HG03025 (cell line): ENCODE data around the gene HPS3.
"Not testable (repeated sequence)": the region's sequence is repeated elsewhere in the genome, so short reads cannot be mapped to it uniquely, and the experiment has no call there.

Source experiments
- ATAC-seq: cut with Tn5 transposase; IDR thresholded peaks from one replicate; pipeline ENCODE4 v1.9.1; 2021; ENCODE audit warnings: mild to moderate bottlenecking, moderate library complexity; ENCODE audit not compliant: unreplicated experiment, low FRiP score

HPS3 gene

GRCh38 chr3:149129326-149130205, at the start of gene HPS3:
Gene HPS3, plus strand, starts transcription at chr3:149129638. Its CDS starts 86 bp downstream, at chr3:149129724.
- peak; percentile 94 for ATAC-seq

DNA sequence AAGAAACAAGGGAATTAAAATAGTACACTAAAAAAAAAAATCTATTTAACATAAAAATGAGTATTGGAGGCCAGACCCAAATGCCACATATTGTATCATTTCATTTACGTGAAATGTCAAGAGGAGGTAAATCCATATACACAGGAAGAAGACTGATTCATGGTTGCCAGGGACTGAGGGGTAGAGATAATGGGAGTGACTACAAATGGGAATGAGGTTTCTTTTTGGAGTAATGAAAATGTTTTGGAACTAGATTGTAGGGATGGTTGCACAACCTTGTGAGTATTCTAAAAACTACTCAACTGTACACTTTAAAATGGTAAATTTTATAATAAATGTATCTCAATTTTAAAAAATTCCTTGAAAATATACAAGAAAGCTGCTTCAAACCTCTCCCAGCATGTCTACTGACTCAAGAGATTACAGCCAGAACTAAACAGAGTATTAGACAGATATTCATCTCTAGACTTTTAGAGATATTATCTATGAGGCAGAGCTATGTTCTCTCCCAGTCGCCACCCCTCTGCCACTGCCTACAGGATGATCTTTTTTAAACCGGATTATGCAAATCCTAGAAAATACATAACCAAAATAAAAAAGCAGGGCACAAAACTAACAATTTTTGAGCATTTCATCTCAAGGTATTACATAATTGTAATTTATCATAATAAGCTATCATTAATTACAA, 49.3 kb upstream of the HPS3 start:
- no peak for ATAC-seq

- ATAC-seq, result no peak
These were observed 48.7 kb upstream of the HPS3 start for GRCh38 chr3:149080699-149081091.

- no peak for ATAC-seq
These were observed 47.7 kb upstream of the HPS3 start for GRCh38 chr3:149081772-149082171.

DNA sequence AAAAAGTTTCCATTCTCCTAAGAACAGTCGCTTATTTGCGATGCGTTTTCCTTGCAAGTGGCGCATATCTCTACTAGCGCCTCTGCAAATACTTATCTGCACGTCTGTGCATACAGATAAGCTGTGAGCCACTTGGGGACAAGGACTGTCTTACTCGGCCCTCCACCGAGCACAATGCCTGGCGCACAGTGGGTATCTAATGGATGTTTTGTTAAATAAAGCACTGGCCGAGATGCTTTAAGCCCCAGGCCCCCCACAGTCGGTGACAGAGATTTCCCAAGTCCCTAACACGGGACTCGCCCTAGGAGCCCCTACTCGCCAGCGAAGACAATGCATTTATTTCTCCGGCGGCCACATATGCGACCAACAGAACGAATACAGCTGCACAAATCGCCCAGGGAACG, 43.6 kb upstream of the HPS3 start:
- ATAC-seq, result peak; percentile 30

DNA sequence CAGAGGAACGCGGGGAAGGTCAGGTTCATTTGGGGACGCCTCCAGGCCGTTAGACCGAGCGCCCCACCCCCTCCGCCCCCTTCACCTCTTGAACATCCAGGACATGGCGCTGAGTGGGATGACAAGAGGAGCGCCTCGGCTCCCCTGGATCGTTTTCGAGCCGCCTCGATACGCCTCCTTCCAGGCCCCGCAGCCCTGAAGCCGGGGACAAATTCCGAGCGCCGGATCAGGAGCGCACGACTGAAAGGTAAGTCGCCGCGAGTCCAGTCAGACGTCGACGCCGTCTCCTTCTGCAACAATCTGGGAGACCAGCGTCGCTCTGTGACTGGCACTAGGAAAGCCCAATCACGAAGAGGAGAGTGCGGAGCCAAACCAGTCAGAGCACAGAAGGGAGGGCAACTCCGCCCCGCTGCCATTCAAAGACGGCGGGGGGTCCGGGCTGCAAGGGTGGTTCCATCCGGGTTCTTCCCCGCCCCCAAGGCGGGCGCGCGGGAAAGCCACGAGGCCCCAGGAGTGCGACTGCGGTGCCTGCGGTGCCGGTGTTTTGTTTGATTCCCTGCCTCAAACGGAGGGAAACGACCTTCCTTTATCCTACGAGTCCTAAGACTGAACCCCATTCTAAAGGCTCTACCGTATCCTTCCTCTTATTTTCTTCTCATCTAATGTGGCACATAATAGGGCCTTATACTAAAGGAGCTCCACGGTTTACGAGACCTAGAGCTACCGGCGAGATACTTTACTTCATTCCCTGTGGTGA, 43.0 kb upstream of the HPS3 start, which contains the start of gene HLTF:
TSS of gene HLTF (minus strand) at position 302 of the 757 bp plus-strand sequence. CDS start at position 105, 197 bp downstream.
- ATAC-seq, result peak; percentile 99

GRCh38 chr3:149087208-149087607, 42.2 kb upstream of the HPS3 start:
- ATAC-seq, result no peak

DNA sequence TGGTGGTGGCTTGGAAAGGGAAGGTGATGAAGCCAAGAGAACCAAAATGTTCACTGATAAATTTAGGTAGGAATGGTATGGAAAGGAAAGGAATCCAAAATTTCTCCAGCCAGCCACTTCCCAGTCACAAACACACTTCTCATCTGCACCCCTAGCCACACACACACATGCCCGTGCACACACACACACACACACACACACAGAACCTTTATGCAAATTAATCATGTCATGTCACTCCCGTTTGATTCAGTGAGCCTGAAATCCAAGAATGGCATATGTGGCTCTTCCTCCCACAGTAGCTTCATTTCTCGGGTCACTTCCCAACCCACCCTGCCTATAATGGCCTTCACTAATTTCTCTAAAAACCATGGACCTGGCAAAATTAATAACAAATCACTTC, 40.0 kb upstream of the HPS3 start:
- ATAC-seq, result no peak

- no peak for ATAC-seq
These were observed 39.0 kb upstream of the HPS3 start for GRCh38 chr3:149090461-149090860.

DNA sequence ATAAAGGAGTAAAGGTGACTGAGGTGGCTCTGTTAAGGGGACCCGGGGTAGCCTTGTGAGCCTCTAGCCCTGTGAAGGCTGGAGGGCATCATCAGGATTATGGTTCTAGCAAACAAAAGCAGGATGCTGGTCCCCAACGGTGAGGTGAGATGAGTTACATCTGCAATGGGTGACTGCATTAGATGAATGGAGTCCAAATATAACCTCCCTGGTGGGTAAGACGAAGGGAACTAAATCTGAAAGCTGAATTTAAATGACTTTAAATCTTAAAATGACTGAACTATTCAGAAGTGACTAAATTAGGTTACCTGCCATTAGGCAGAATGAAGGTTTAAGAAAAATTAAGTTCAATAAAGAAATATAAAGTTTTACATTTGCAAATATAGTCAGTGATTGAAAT, 38.5 kb upstream of the HPS3 start:
- no peak for ATAC-seq

- ATAC-seq, result no peak
These were observed 37.5 kb upstream of the HPS3 start for GRCh38 chr3:149091983-149092382.

DNA sequence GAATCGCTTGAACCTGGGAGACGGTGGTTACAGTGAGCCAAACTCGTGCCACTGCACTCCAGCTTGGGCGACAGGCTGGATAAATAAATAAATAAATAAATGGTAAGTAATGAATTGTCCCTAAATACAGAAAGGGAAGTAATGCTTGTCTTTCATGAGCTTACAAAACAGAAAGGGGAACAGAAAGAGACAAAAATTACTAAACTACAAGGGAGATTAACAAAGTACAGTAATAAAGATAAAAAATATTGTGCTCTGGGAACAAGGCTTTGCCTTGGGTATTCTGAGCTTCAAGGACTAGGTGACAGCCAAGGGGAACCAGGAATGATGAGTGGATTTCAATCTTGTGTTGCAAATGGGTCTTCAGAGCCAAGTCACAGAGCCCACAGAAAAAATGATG, 34.0 kb upstream of the HPS3 start:
- ATAC-seq, result peak; percentile 93

GRCh38 chr3:149097987-149098386, 31.5 kb upstream of the HPS3 start:
- ATAC-seq, result not testable (repeated sequence)

GRCh38 chr3:149101154-149101553, 28.3 kb upstream of the HPS3 start:
- no peak for ATAC-seq

DNA sequence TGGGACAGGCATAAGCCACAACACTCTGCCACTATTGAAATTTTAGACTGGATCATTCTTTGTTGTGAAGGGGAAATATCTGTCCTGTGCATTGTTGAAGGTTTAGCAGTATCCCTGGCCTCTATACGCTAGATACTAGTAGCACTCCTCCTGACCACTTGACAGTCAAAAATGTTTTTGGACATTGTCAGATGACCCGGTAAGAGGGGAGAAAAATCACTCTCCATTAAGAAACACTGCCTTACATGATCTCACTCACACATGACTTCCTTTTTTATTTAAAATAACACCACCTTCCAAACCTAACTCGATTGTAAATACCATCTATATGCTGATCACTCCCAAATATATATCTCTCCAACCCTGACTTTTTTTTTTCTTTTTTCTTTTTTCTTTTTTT, 27.8 kb upstream of the HPS3 start:
- no peak for ATAC-seq

DNA sequence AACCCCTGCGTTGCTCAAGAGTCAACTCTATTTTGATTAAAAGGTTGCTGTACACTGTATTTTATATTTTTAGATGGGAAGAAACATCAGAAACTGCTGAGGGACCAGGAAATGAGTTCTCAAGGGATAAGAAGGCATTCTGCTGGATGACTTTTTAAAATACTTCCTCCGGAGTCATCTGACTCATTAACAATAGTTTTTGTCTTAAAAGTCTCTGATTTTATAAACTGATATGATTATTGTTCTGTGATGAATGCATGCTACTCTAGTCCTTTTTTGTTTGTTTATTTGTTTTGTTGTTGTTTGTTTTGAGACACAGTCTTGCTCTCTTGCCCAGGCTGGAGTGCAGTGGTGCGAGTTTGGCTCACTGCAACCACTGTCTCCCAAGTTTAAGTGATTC, 25.0 kb upstream of the HPS3 start:
- no peak for ATAC-seq

- no peak for ATAC-seq
These were observed 15.0 kb upstream of the HPS3 start for GRCh38 chr3:149114458-149114857.

DNA sequence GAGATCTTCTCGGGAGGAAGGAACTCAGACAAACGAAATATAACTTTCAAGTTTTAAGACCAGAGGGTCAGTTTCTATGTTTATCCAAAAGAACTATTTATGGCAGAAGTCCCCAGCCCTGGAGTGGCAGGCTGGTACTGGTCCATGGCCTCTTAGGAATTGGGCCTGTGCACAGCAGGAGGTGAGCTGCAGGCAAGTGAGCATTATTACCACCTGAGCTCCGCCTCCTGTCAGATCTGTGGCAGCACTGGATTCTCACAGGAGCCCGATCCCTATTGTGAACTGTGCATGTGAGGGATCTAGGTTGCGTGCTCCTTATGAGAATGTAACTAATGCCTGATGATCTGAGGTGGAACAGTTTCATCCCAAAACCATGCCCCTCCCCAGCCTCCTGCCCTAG, 14.3 kb upstream of the HPS3 start:
- no peak for ATAC-seq

GRCh38 chr3:149118724-149119123, 10.7 kb upstream of the HPS3 start:
- ATAC-seq, result no peak

DNA sequence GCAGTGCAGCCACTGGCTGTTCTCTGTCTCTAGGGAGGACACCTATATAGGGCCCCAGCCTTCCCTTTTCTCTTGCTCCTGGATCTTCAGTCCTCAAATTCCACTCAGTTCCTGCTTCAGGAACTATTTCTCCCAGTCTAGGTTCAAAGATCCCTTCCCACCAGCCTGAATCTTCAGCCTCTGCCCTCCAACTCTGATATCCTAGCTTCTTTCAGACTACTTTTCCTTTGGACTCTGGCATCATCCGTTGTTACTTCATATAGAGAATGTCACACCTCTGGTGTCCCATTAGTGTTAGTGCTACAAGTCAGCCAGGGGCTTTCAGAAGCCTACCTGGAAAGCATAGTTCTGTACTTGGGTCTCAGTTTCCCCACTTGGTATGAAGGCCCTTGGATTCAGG, 10.0 kb upstream of the HPS3 start:
- no peak for ATAC-seq
